Measurements from ENCODE around the gene SETD2. TPM values are rescaled to one million over a fixed set of nuclear protein-coding genes. Genes with fewer than 3 reads are reported as not detected.

Gene SETD2
- polyA plus RNA-seq, 1 donor: 35.8 TPM

DNA sequence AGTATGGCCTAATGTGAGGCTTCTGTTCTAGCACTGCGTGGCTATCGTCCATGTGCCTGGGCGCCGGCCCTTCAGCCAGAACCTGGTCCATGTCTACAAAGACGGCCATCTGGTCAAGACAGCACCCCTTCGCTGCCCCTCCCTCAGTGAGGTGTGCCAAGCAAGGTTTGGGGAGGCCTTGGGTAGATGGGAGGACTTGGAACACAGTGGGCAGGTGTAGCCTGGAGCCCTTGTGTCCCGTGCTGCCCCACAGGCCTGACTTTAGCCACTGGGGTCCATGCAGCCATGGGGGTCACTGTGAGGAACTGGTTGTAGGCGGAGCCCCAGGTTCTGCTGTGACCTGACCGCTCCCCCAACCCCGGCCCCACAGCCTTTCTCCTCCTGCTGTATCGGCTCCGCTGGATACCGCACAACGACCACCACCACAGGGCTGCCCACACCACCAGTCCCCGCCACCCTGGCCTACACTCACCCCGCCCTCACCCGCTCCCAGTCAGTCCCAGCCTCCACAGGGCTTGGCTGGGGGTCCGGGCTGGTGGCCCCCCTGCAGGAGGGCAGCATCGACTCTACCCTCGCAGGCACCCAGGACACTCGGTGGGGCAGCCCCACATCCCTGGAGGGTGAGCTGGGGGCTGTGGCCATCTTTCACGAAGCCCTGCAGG is 167.9 kb downstream of the SETD2 start:
- DNase-seq: no peak

DNA sequence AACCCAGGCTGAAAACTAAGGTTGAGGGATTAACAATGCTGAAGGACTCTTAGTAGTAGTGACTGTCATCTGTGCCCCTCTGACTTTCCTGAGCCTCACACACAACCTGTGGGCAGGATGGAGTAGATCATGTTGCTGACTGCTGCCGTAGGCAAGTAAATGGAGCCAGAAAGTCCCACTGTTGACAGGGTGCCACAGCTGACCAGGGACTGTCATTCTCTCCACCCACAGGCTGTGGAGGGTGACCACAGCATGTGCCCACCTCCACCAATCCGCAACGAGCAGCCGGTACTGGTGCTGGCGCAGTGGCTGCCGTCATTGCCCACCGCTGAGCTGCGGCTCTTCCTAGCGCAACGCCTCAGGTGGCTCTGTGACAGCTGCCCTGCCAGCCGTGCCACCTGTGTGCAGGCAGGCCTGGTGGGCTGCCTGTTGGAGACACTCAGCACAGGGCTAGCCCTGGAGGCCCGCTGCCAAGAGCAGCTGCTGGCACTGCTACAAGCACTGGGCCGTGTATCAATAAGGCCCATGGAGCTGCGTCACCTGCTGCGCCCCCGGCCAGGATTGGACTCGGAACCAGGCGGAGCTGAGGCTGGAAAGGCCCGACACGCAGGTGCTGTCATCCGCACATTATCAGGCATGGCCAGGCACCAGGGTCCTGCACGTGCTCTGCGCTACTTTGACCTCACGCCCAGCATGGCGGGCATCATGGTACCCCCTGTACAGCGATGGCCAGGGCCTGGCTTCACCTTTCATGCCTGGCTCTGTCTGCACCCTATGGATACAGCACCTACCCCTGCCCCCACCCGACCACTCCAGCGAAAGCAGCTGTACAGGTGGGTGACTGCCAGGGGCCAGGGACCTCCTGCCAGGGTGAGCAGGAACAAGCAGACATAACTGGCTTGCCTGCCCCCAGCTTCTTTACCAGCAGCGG is 168.8 kb downstream of the SETD2 start:
- DNase-seq: no peak

DNA sequence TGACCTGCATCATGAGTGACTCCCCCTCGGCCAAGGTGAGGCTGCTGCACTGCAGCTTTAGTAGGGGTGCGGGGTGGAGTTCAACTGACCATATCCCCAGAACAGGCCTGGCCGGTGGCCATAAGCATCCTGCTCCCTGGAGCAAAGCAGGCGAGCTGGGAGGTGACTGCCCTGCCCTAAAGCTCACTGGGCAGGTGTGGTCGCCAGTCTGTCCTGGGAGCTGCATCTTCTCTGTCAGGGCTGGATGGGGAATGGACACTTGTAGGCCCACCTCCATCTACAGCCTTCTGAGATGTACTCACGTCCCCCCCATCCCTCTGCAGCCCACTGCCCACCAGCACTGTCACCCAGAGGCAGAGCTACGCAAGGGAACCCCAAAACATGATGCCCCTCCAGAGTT is 169.9 kb downstream of the SETD2 start:
- DNase-seq: no peak

DNA sequence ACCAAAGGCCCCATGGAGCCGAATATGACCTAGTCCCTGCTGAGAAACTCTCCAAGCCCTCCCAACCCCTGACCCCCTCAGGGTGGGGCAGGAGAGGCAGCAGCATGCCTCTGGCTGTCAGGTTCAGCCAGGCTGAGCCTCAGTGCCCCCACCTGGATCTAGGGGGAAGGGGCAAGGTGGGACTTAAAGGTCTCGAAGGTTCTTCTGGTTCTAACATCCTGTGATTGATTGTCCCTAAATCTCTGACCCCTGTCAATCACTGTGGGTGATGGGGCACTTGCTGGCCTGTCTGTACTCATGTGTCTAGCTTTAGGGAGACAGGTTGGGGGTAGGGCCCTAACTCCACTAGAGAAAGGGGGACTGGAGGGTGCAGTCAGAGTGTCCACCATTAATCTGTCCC is 170.6 kb downstream of the SETD2 start:
- no peak for DNase-seq

DNA sequence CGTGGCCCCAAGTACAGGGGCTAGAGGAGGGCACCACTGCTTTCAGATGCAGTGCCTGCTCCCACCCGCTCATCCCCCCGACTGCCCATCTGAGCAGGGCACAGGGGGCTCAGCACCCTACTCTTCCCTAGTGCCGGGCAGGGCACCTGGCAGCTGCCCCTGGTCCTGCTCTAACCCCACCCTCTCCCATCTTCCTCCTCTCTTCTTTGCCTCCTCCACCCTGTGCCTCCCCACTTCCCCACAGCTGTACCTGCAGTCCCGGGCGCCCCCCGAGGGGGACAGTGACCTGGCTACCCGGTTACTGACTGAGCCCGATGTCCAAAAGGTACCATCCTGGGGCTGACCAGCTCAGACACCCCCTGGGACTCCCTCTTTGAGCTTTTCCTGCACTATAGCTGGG is 171.7 kb downstream of the SETD2 start:
- DNase-seq: no peak

DNA sequence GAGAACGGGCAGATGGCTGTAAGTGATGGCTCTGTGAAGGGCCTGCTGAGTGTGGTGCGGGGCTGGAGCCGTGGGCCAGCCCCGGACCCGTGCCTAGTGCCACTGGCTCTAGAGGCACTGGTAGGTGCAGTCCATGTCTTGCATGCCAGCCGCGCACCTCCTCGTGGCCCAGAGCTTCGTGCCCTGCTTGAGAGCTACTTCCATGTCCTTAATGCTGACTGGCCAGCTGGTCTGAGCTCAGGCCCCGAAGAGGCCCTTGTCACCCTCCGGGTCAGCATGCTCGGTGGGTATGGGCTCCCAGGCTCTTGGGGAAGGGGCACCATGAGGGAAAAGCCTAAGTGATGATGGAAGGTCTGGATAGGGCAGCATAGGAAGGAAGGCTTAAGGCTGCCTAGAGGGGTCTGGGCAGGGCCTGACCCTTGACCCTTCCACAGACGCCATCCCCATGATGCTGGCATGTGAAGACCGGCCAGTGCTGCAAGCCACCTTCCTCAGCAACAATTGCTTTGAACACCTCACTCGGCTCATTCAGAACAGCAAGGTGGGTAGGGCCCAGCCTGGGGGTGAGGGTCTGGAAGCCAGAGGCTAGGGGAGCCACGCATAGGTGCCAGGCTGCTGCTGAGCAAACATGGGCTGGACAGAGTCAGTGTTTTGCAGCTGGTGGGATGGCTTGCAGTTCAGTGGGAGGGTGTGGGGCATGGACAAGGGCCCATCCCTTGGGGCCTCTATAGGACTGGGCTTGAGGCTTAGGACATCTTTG is 172.3 kb downstream of the SETD2 start:
- DNase-seq: no peak

DNA sequence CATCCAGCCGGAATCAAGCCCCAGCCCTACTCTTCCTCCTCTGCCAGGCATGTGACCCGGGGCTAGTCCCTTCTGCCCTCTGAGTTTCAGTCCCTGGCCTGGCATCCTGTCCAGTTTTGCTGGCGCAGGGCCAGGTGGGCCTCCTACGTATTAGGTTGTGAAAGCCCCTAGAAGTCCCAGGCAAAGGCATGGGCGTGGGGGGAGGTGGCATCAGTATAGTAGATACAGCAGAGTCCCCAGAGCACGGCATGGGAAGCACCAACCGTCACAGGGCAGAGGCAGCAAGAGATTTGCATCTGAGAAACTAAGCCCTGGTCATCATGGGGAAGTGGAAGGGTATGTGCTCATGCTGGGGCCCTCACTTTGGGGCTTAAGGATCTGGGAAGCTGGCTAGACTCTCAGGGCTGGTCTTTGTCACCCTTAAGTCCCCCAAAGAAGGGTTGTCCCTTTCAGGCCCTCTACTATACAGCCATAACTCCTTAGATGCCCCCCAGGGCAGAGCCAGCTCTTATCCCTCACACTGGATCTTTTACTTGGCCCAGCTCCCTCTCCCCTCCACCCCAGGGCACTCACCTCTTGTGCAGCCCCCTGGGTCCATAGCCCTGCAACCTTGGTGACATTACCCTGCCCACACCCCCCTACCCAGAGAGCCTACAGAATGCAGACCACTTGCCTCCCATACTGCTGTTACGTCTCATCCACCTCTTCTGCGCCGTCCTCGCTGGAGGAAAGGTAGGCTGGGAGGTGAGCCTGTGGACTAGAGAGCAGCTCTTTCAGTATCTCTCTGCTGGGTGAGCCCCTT is 173.1 kb downstream of the SETD2 start:
- DNase-seq: no peak

DNA sequence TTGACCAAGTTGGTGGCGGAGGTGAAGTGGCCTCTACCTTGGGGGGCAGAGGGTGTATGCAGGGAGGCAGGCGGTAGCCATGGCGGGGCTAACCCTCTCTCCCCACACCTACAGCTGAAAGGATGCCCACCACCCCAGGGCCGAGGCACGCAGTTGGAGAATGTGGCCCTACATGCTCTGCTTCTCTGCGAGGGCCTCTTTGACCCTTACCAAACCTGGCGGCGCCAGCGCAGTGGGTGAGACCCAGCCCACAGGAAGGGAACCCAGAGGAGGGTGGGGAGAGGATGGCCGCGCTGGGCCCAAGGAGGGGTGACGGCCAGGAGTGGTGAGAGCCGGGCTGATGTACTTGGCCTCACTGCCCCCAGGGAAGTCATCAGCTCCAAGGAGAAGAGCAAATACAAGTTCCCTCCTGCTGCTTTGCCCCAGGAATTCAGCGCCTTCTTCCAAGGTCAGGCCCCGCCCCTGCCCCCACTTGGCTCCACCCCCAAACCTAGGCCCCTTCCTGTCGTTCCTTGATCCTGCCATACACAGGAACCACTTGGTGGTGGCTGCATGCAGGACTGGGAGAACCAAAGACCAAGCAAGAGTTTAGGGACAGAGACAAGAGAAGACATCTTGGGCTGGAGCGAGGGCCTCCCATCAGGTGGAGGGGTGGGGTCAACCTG is 174.6 kb downstream of the SETD2 start:
- no peak for DNase-seq

DNA sequence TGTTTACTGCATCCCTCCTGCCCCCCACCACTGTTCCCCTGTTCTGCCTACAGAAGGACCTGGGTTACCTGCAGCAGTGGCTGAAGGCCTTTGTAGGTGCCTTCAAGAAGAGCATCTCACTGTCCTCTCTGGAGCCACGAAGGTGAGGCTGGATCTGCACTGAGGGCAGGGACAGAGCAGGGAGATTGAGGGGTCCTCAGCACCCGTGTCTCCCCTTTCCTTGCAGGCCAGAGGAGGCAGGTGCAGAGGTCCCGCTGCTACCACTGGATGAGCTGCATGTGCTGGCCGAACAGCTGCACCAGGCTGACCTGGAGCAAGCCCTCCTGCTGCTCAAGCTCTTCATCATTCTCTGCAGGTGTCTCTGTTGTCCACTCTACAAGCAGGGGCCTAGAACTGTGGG is 175.3 kb downstream of the SETD2 start:
- no peak for DNase-seq

DNA sequence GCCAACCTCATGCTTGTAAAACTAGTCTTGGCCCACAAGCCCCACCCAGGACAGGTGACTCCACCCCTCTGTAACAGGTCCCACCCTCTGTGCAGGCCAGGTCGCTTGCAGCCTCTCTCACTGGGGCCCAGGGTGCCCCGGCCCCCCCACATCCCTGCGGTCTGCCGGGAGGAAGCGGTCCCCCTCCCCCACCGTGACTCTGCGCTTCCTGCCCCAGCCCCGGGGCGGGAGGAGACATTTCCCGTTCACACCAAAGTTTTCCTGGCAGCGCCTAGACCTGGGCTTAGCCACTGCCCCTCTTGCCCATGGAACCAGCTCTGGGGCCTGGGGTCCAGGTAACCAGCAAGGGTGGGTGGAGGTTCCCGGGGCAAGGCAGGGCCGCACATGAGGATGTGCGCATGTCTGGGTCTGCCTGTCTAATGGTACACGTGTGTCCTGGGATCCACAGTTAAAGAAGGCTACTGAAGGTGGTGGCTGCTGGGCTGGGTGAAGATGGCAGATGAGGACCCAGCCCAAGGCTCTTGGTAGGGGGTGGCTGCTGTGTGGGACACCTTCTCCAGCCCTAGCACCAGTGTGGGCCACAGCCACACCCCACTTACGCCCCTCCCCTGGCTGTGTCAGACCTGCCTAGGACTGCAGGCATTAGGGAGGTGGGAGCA is 176.0 kb downstream of the SETD2 start:
- no peak for DNase-seq

DNA sequence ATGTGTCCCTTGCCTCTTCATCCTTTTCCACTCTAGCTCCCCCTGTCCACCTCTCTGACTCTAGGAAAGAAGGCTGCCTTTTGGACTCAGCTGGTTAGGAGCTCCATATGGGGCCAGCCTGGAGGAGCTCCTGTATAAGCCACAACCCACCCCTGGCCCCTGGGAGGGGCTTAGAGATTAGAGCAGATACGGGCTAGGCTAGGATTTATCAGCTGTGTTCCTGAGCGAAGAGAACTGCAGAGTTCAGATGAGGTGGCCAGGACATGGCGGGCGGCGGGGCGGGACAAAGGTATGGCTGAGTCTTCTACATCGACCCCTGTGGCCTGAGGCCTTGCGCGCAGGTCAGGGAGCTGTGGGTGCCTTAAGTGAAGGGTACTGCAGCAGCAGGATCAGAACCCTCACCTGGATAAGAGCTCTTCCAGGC is 176.6 kb downstream of the SETD2 start:
- no peak for DNase-seq

DNA sequence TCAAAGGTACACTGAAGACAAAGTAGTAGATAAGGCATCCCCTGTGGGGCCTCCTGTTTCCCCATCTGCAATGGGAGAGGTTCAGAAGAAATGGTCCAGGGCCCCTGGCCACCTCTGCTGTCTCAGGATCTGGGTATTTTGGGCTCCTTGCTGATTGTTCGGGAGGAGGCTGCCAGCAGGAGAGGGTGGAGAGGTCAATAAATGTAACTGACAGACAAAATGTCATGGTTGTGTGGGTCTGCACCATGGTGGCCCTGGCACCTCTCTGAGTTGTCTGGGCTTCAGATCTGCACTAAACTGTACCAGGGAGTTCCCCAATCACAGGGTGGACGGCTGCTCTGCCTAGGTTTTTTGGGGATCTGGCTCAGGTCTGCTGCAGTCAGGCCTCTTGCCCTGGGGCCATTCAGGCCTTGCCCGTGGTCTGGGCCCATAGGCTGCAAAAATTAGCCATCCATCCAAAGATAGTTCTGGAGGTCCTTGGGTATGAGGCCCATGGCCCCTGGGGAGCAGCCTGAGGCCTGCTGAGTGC is 177.1 kb downstream of the SETD2 start:
- no peak for DNase-seq

DNA sequence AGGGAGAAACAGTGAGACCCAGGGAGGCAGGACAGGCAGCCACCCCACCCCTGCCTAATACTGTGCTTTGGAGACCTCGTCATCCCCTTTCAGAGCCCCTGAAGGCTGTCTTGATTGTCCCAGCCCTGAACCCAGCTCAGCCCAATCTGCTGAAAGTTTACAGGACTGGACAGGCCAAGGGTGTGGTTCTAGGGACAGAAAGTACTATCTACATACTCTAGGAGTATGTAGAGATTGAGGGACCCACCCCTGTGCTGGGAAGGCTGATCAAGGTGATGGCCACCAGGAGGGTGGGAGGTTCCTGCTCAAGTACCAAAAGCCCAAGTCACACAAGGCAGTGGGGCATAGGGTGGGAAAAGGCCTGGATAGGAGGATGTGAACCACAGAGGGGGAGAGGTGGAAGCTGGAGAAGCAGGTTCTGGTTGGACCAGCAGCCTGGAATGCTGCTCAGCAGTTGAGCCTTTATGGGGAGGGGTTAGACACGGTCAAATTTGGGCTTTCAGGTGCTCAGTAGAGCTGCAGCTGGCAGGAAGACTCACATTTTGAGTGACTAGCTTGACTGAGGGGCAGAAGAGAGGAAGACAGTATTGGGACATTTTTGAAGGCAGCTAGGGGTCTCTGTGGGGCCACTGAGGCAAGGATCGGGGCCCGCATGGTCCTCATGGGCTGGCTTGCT is 177.7 kb downstream of the SETD2 start:
- no peak for DNase-seq

DNA sequence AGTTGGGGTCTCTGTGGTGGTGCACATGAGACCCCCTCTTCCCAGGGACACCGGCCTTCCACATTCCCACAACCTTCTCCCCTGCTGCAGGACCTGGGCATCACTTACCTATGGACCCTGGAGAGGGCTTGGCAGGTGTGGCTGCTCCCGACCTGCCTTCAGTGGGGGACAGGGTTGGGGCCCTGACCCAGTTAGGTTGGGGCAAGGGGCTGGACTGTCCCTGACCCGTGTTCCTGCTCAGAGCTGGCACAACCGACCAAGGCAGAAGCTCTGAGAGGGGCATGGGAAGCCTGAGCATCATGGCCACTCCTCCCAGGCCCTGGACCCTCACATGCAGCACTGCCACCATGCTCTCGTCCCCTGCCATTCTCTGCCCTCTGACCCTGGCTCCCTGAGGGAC is 178.3 kb downstream of the SETD2 start:
- DNase-seq: no peak

DNA sequence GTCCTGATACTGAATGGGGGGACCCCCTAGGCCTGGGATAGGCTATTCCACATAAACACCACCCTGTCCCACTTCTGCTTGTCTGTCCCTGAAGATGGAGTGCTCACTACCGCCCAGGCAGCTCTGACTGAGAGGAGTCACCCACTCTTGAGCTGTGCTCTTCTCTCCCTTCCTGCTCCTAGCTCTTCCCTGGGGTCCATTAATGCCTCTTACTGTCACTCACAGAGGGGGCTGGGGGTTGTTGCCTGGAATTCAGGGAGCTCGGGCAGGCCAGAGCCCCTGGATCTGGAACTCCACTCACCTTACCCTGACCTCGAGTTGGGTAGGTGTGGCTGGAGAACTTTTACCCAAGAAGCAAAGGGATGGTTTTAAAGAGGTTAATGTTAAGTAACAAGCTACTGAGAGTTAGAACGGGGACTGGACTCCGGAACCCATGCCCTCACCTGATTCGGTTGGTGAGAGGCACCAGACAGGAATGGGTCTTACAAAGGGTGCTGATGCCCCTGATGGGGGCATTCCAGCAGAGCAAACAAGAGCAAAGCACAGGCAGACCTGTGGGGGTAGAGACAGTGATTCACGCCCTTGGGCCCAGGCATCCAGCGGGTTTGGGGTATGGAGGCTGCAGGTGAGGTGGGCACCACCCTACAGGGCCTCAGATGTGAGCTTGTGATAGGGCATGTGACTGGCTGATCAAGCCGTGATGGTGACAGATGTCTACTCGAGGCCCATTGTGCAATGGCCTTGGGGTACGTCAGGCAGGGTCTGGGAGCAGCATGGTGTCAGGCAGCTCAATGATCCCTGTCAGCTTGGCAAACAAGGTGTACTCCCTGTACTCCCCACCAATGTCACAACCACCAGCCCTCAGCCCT is 179.1 kb downstream of the SETD2 start:
- no peak for DNase-seq

DNA sequence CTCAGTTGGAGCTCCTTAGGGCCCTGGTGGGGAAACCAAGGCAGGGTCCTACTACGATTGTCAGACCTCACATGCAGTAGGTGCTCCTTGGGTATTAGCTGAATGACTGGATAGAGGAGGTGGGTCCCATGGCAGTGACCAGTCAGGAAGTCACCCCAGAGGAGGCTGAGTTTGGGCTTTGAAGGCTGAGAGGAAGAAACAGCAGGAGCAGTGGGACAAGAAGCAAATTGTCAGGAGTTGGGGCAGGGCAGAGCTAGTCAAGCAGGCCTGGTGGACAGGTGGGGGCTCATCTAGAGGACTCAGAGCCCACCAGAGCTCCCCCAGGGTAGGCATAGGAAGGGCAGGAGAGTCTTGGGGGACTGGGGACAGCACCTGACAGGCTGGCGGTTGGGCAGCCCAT is 181.4 kb downstream of the SETD2 start:
- no peak for DNase-seq

DNA sequence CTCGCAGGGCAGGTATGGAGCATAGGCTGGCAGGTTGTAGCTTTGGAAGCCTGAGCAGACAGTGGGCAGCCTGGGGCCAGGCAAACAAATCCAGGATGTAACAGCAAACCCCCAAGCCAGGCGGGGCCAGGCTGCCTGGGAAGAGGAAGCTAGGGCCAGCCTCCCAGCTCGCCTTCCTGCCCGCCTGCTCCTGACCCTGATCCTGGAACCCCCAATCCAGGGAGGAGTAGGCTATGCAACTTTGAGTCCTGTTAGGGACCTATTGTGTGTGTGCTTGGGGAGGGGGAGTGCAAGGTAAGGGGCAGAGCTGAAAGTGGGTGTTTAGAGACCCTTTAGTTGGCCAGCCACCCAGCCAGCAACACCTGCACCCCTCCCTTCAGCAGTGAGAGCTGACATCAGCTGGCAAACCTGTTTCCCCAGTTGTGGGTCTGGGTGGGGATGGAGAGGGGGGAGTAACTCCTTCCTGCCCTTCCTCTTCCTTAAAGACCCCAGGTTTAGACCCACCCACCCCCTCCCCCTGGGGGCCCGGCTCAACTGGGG is 181.9 kb downstream of the SETD2 start:
- no peak for DNase-seq

DNA sequence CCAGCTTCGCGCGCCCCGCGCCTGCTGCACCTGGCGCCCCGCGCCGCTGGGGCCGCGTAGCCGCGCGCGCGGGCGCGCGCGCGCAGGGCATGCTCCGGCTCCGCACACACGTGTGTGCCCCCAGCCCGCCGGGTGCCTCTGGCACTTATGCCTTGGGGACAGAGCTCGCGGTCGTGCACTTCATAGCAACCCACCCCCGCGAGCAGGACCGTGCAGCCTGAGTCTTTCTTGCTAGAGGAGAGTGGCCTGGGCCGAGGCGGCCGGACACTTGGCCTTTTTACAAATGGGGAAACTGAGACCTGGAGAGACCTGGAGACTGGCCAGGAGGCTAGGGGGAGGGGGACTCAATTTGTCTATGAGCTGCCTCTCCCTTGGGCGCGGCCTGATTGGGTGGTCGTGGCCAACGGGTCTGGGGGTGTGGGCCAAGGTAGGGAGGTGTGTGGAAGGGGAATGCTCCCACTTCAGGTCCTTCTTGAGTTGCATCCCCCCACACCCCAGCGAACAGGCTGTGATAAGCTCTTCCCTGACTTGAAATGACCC is 183.9 kb downstream of the SETD2 start:
- no peak for DNase-seq
